ENCODE measurements around the gene ANKMY1. TPM values are rescaled to one million over a fixed set of nuclear protein-coding genes. Genes with fewer than 3 reads are reported as not detected.

ANKMY1 gene
- total and polyA plus RNA-seq, 10 donors = 7.6 to 45.5 (median 29.4) TPM

DNA sequence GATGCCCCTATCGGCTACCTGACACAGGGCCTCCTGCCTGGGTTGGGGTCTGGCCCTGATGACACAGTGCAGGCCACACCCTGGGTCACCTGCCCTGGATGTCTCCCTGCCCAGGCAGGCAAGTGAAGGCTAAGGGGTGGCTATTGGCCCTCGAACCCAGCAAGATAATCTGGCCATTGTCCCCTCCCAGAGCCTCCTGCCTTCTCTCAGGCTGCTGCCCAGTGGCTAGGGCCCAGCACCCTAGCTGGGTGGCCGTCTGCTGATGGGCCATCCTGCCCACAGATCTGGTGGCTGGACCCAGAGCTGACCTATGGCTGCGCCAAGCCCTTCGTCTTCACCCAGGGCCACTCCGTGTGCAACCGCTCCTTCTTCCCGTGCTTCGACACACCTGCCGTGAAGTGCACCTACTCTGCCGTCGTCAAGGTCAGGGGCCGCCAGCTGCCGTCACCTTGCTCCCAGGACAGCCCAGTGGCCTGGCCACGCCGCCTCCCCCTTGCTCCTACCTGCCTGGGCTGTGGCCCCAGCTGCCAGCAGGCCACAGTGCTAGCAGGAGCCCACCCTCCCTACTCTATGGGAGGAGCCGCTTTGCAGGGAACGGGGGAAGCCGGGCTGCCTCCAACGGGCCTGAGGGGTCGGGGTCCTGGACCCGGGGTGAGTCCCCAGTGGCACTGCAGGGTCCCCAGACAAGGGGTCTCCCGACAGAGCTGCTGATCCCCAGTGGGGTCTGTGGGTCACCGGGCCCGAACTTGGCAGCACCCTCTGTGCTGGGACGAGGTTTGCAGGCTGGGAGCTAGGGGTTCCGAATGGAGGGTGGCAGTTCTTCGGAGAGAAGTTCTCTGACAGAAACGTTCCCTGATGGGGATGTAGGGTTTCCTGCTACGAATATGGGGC, 14.6 kb upstream of the ANKMY1 start:
- TF ChIP-seq POLR2A (IDR thresholded peaks at IDR 0.05) (no peak), POLR2AphosphoS5 (IDR thresholded peaks at IDR 0.05) (peak in 1 of 3 donors; percentile 15)
- no peak overlapping the region for H3K27ac ChIP-seq
- intact Hi-C loops (cut with DNase I; ENCODE audit: low total_unique reads) = no loop called here

DNA sequence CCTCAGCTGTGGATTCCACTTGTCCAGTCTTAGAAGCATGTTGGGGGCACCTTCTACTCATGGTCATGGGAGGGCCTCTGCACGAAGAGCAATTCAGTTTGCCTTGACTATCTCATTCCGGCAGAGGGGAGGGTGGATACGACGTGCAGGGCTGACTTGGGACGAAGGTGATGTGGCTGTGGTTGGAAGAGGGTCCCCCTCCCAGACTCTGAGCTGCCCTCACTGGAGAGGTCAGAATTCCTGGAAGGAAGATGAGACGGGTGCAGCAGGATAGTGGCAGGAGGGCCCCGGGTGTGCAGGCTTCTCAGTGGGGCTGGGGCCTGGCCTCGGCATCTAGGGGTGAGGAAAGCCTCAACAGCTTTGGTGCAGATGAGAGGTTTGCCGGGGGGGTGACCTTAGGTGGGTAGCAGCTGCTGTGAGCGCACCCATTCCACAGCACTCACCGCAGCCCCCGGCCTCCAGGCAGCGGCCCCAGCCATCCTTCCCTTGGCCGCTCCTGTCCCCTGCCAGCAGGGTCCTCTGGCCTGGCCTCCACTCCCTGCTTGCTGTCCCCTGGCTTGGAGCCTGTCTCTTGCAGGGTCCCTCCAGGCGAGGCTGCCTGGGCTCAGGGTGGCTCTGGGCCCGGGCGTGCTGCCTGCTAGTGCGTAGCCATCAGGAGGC, 13.7 kb upstream of the ANKMY1 start:
- WGBS, 5 donors = 91 to 93% (median 92%) methylated on average over 14 to 18 of the region's 18 CpGs
- TF ChIP-seq POLR2AphosphoS5 (IDR thresholded peaks at IDR 0.05) = no peak
- TF ChIP-seq POLR2A (IDR thresholded peaks at IDR 0.05) = no peak
- TF ChIP-seq, protein P1, sequence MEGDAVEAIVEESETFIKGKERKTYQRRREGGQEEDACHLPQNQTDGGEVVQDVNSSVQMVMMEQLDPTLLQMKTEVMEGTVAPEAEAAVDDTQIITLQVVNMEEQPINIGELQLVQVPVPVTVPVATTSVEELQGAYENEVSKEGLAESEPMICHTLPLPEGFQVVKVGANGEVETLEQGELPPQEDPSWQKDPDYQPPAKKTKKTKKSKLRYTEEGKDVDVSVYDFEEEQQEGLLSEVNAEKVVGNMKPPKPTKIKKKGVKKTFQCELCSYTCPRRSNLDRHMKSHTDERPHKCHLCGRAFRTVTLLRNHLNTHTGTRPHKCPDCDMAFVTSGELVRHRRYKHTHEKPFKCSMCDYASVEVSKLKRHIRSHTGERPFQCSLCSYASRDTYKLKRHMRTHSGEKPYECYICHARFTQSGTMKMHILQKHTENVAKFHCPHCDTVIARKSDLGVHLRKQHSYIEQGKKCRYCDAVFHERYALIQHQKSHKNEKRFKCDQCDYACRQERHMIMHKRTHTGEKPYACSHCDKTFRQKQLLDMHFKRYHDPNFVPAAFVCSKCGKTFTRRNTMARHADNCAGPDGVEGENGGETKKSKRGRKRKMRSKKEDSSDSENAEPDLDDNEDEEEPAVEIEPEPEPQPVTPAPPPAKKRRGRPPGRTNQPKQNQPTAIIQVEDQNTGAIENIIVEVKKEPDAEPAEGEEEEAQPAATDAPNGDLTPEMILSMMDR (IDR thresholded peaks at IDR 0.05 in 8 of 11, conservative IDR thresholded peaks at IDR 0.05 in 3 of 11) = no peak

More for the DNA sequence above, 14.6 kb upstream of the ANKMY1 start:
- WGBS, 5 donors = 90 to 95% (median 94%) methylated on average over 14 to 30 of the region's 30 CpGs
- peak; percentile 78 for DNase-seq
- peaks cover 26 to 48% (median 35%) of the 10 kb centered on the region in 6 donors for H3K4me1 ChIP-seq
- no peaks in the 10 kb centered on the region for H3K27me3 ChIP-seq (replicated peaks in 1 of 7)
- H3K36me3 ChIP-seq = peaks cover 1 to 76% (median 50%) of the 10 kb centered on the region in 6 donors
- no peaks in the 10 kb centered on the region for H3K9me3 ChIP-seq
- no peak overlapping the region for H3K4me3 ChIP-seq

DNA sequence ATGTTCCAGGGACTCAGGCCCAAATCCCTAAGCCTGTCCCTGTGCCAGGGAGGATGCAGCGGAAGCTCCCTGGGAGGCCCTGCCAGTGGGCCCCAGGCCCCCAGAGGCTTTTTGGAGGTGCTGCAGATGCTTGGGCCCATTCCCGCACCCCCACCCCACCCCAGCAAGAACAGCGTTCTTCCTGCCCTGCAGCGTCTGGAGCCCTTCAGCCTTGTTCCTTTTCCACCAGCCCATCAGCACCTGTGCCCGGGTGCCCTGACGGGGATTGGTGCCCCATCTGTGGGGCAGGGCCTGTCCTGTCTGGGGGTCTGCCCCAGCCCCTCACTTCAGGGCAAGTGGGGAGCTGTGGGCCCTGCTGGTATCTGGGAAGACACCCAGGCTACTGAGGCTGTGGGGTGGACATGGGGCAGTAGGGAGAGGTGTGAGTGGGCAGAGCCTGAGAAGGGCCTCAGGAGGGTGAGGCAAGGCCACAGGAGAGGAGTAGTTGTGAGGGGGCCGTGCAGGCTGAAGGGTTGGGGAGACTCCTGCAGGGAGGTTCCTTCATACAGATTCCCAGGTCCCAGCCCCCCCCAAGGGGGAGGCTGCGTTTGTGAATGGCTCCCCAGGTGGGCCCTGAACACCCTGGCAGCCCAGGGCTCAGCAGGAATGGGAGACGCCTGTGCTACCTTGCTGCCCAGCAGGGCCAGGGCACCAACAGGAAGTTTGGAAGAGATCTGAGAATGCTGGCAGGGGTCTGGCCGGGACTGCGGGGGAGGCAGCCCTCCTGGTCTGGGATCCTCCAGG, 12.9 kb upstream of the ANKMY1 start:
- intact Hi-C loops (cut with DNase I; ENCODE audit: low total_unique reads) = no loop called here
- peak overlapping the region in 1 of 8 donors; percentile 99 for H3K27ac ChIP-seq
- H3K36me3 ChIP-seq = peaks cover 0 to 59% (median 33%) of the 10 kb centered on the region in 6 donors
- DNase-seq = peak; percentile 77
- H3K4me1 ChIP-seq = peaks cover 40 to 65% (median 51%) of the 10 kb centered on the region in 6 donors
- H3K27me3 ChIP-seq (replicated peaks in 1 of 7) = no peaks in the 10 kb centered on the region
- 81 to 90% (median 88%) methylated on average over 9 to 11 of the region's 11 CpGs for WGBS, 5 donors
- peak overlapping the region in 1 of 8 donors; percentile 78 for H3K4me3 ChIP-seq
- TF ChIP-seq, protein P1 (IDR thresholded peaks at IDR 0.05 in 8 of 11, conservative IDR thresholded peaks at IDR 0.05 in 3 of 11) = no peak
- TF ChIP-seq POLR2A (IDR thresholded peaks at IDR 0.05) = no peak
- no peak for TF ChIP-seq POLR2AphosphoS5 (IDR thresholded peaks at IDR 0.05)
- no peaks in the 10 kb centered on the region for H3K9me3 ChIP-seq

More for the DNA sequence above, 13.7 kb upstream of the ANKMY1 start:
- intact Hi-C loops (cut with DNase I; ENCODE audit: low total_unique reads) = no loop called here
- no peaks in the 10 kb centered on the region for H3K9me3 ChIP-seq
- H3K27ac ChIP-seq = no peak overlapping the region
- peaks cover 0 to 66% (median 41%) of the 10 kb centered on the region in 6 donors for H3K36me3 ChIP-seq
- no peak overlapping the region for H3K4me3 ChIP-seq
- H3K27me3 ChIP-seq (replicated peaks in 1 of 7) = no peaks in the 10 kb centered on the region
- peaks cover 35 to 58% (median 44%) of the 10 kb centered on the region in 6 donors for H3K4me1 ChIP-seq
- DNase-seq = peak; percentile 74

DNA sequence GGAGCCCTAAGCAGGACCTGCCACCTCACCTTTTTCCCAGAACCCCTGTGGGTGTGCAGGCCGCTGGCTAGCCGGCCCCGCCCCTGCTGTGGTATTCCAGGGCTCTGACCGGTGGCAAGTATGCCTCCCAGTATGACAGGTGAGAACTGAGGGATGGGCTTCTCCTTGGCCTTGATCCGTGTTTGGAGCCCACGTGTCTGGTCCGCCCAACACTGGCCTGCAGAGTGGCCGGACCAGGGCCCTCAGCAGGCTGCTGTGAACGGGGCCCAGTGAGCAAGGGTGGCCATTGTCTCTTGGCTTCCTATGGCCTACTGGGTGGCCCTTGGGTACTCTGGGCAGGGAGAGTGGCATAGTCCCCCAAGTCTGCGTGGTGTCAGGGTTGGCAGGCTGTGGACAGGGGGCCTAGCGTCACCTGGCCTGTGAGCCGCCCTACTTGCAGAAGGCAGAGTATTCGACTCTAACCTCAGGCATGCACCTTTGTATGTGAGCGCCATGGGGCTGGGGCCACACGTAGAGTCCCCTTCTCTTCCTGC, 12.3 kb upstream of the ANKMY1 start:
- intact Hi-C loops (cut with DNase I; ENCODE audit: low total_unique reads) = no loop called here
- Histone ChIP-seq H3K4me3 (peak overlapping the region in 5 of 8 donors; percentile 70 to 91 (median 73)), H3K27me3 (replicated peaks in 1 of 7) (no peaks in the 10 kb centered on the region), H3K27ac (peak overlapping the region in 2 of 8 donors; percentile 95 to 99), H3K4me1 (peaks cover 44 to 71% (median 57%) of the 10 kb centered on the region in 6 donors), H3K36me3 (peaks cover 0 to 53% (median 27%) of the 10 kb centered on the region in 6 donors), H3K9me3 (no peaks in the 10 kb centered on the region)
- DNase-seq = peak; percentile 81
- 88 to 95% (median 91%) methylated on average over 9 to 15 of the region's 15 CpGs for WGBS, 5 donors
- TF ChIP-seq POLR2A (IDR thresholded peaks at IDR 0.05) (no peak), POLR2AphosphoS5 (IDR thresholded peaks at IDR 0.05) (peak in 1 of 3 donors; percentile 6)

Data from spleen (tissue), 11 donors.